SK-N-SH treated with all-trans-retinoic acid at 6 μM for 48 hours (cell line): ENCODE measurements around the gene IGF1R.

Source experiments
- ATAC-seq: fragments of 200-7000 bp; cut with Tn5 transposase; 3 replicates; pipeline ENCODE4 v1.9.1; 2020; ENCODE audit warnings: mild to moderate bottlenecking, moderate library complexity
- ARNTL ChIP-seq: fragments of 450-650 bp; formaldehyde crosslinking; IDR thresholded peaks from 2 replicates; pipeline ENCODE4 v1.5.0; 2020; ENCODE audit warnings: low read depth, mild to moderate bottlenecking, moderate library complexity, borderline replicate concordance
- BACH2 ChIP-seq: fragments of 250-450 bp; sonication (Bioruptor Pico); IDR thresholded peaks from 2 replicates; pipeline ENCODE4 v1.9.0; 2021; ENCODE audit warnings: mild to moderate bottlenecking, borderline replicate concordance
- CSDC2 ChIP-seq: fragments of 250-450 bp; sonication (Bioruptor Pico); IDR thresholded peaks from 2 replicates; pipeline ENCODE4 v1.5.0; 2020; ENCODE audit warnings: mild to moderate bottlenecking, moderate library complexity
- GLIS3 ChIP-seq: fragments of 250-450 bp; sonication (Bioruptor Pico); IDR thresholded peaks from 2 replicates; pipeline ENCODE4 v1.5.0; 2020; ENCODE audit warnings: mild to moderate bottlenecking, moderate library complexity
- ISL1 ChIP-seq: fragments of 250-450 bp; sonication (Bioruptor Pico); IDR thresholded peaks from 2 replicates; pipeline ENCODE4 v2.1.2; 2022; ENCODE audit warnings: mild to moderate bottlenecking, moderate library complexity
- SNAI2 ChIP-seq: fragments of 250-450 bp; sonication (Bioruptor Pico); IDR thresholded peaks from 2 replicates; pipeline ENCODE4 v1.5.0; 2020; ENCODE audit warnings: mild to moderate bottlenecking, moderate library complexity
- TOX ChIP-seq: fragments of 250-450 bp; sonication (Bioruptor Pico); IDR thresholded peaks from 2 replicates; pipeline ENCODE4 v1.8.0; 2021; ENCODE audit warnings: mild to moderate bottlenecking, moderate library complexity, borderline replicate concordance
- ZFP3 ChIP-seq: fragments of 250-450 bp; sonication (Bioruptor Pico); IDR thresholded peaks from 2 replicates; pipeline ENCODE4 v1.5.0; 2020; ENCODE audit warnings: mild to moderate bottlenecking, moderate library complexity
- ZFP30 ChIP-seq: fragments of 450-650 bp; formaldehyde crosslinking; IDR thresholded peaks from 2 replicates; pipeline ENCODE4 v1.5.0; 2022; ENCODE audit warnings: mild to moderate bottlenecking, moderate library complexity
- ZNF565 ChIP-seq: fragments of 450-650 bp; formaldehyde crosslinking; conservative IDR thresholded peaks from 2 replicates; pipeline ENCODE4 v1.5.0; 2020; ENCODE audit warnings: low read depth, mild to moderate bottlenecking, moderate library complexity
- ZNF70 ChIP-seq: fragments of 450-650 bp; formaldehyde crosslinking; IDR thresholded peaks from 2 replicates; pipeline ENCODE4 v1.5.0; 2020; ENCODE audit warnings: mild to moderate bottlenecking, moderate library complexity
- ZNF8 ChIP-seq: fragments of 450-650 bp; formaldehyde crosslinking; IDR thresholded peaks from 2 replicates; pipeline ENCODE4 v1.5.0; 2020; ENCODE audit warnings: mild to moderate bottlenecking, moderate library complexity
- TF ChIP-seq, protein P1 (sequence below): fragments of 250-450 bp; sonication (Bioruptor Pico); IDR thresholded peaks from 2 replicates; pipeline ENCODE4 v1.5.1; 2020; ENCODE audit warnings: low read depth, mild to moderate bottlenecking, moderate library complexity
- TF ChIP-seq, protein P2 (sequence below): fragments of 250-450 bp; sonication (Bioruptor Pico); IDR thresholded peaks from 2 replicates; pipeline ENCODE4 v1.5.1; 2021; ENCODE audit warnings: mild to moderate bottlenecking, moderate library complexity
- TF ChIP-seq, protein P3 (sequence below): fragments of 250-450 bp; sonication (Bioruptor Pico); IDR thresholded peaks from 2 replicates; pipeline ENCODE4 v1.5.0; 2020; ENCODE audit warnings: mild to moderate bottlenecking, moderate library complexity
- TF ChIP-seq, protein P4 (sequence below): fragments of 250-450 bp; sonication (Bioruptor Pico); IDR thresholded peaks from 2 replicates; pipeline ENCODE4 v1.8.0; 2020; ENCODE audit warnings: mild to moderate bottlenecking, moderate library complexity, borderline replicate concordance
- TF ChIP-seq, protein P5 (sequence below): fragments of 250-450 bp; sonication (Bioruptor Pico); IDR thresholded peaks from 2 replicates; pipeline ENCODE4 v1.8.0; 2021; ENCODE audit warnings: low read depth, mild to moderate bottlenecking, moderate library complexity, borderline replicate concordance

The IGF1R gene

DNA sequence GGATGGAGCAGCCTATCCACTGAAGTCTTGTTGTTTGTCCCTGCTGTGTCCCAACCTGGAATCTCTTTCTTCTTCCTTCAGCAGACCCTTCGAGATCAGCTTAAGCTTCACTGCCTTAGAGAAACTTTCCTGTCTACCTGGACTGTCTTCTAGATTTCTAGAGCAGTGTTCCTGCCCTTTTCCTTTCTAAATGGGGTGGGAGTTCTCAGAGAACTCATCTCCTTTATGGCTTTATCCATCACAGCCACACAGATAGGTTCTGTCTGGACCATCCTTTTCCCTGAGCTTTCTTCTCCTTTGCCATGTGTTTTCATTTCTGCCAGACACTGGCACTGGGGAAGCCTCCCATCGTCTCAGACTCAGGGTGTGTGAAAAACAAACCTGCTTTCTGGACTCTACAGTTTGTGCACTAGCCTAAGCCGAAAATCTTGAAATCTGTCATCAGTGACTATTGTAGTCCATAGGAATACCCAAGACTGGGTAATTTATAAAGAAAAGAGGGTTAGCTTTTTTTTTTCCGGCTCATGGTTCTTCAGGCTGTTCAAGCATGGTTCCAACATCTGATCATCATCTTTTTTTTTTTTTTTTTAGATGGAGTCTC, 181.8 kb downstream of the IGF1R start:
- no peak for TF ChIP-seq ZNF8 (CRISPR knock-in tag)
- TF ChIP-seq, protein P1, sequence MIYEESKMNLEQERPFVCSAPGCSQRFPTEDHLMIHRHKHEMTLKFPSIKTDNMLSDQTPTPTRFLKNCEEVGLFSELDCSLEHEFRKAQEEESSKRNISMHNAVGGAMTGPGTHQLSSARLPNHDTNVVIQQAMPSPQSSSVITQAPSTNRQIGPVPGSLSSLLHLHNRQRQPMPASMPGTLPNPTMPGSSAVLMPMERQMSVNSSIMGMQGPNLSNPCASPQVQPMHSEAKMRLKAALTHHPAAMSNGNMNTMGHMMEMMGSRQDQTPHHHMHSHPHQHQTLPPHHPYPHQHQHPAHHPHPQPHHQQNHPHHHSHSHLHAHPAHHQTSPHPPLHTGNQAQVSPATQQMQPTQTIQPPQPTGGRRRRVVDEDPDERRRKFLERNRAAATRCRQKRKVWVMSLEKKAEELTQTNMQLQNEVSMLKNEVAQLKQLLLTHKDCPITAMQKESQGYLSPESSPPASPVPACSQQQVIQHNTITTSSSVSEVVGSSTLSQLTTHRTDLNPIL (CRISPR knock-in tag) = no peak
- TF ChIP-seq SNAI2 (CRISPR knock-in tag) = no peak
- TF ChIP-seq, protein P2, sequence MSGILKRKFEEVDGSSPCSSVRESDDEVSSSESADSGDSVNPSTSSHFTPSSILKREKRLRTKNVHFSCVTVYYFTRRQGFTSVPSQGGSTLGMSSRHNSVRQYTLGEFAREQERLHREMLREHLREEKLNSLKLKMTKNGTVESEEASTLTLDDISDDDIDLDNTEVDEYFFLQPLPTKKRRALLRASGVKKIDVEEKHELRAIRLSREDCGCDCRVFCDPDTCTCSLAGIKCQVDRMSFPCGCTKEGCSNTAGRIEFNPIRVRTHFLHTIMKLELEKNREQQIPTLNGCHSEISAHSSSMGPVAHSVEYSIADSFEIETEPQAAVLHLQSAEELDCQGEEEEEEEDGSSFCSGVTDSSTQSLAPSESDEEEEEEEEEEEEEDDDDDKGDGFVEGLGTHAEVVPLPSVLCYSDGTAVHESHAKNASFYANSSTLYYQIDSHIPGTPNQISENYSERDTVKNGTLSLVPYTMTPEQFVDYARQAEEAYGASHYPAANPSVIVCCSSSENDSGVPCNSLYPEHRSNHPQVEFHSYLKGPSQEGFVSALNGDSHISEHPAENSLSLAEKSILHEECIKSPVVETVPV (CRISPR knock-in tag) = no peak
- no peak for TF ChIP-seq ZNF70 (CRISPR knock-in tag)
- TF ChIP-seq BACH2 (CRISPR knock-in tag) = no peak
- TF ChIP-seq GLIS3 (CRISPR knock-in tag) = no peak
- TF ChIP-seq, protein P3, sequence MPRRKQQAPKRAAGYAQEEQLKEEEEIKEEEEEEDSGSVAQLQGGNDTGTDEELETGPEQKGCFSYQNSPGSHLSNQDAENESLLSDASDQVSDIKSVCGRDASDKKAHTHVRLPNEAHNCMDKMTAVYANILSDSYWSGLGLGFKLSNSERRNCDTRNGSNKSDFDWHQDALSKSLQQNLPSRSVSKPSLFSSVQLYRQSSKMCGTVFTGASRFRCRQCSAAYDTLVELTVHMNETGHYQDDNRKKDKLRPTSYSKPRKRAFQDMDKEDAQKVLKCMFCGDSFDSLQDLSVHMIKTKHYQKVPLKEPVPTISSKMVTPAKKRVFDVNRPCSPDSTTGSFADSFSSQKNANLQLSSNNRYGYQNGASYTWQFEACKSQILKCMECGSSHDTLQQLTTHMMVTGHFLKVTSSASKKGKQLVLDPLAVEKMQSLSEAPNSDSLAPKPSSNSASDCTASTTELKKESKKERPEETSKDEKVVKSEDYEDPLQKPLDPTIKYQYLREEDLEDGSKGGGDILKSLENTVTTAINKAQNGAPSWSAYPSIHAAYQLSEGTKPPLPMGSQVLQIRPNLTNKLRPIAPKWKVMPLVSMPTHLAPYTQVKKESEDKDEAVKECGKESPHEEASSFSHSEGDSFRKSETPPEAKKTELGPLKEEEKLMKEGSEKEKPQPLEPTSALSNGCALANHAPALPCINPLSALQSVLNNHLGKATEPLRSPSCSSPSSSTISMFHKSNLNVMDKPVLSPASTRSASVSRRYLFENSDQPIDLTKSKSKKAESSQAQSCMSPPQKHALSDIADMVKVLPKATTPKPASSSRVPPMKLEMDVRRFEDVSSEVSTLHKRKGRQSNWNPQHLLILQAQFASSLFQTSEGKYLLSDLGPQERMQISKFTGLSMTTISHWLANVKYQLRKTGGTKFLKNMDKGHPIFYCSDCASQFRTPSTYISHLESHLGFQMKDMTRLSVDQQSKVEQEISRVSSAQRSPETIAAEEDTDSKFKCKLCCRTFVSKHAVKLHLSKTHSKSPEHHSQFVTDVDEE (CRISPR knock-in tag) = no peak
- ATAC-seq = no peak

DNA sequence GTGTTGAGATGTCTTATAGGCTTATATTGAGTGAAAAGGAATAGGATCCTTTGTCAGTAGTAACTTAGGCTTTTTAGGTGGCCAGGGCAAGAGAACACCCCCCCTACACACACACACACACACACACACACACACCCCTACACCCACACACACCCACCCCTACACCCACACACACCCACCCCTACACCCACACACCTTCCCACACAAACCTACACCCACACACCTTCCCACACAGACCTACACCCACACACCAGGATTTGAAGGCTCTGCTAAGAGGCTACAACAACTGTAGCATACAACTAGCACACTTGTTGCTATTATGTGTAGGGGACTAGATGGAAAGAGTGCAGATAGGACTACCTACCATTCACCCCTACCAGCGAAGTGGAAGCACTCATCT, 186.6 kb downstream of the IGF1R start:
- TF ChIP-seq CSDC2 (CRISPR knock-in tag) (no peak), ARNTL (no peak), ZNF8 (CRISPR knock-in tag) (no peak), ZFP30 (CRISPR knock-in tag) (no peak), ISL1 (no peak), BACH2 (CRISPR knock-in tag) (no peak), ZNF565 (CRISPR knock-in tag) (no peak)
- TF ChIP-seq, protein P4, sequence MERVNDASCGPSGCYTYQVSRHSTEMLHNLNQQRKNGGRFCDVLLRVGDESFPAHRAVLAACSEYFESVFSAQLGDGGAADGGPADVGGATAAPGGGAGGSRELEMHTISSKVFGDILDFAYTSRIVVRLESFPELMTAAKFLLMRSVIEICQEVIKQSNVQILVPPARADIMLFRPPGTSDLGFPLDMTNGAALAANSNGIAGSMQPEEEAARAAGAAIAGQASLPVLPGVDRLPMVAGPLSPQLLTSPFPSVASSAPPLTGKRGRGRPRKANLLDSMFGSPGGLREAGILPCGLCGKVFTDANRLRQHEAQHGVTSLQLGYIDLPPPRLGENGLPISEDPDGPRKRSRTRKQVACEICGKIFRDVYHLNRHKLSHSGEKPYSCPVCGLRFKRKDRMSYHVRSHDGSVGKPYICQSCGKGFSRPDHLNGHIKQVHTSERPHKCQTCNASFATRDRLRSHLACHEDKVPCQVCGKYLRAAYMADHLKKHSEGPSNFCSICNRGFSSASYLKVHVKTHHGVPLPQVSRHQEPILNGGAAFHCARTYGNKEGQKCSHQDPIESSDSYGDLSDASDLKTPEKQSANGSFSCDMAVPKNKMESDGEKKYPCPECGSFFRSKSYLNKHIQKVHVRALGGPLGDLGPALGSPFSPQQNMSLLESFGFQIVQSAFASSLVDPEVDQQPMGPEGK (CRISPR knock-in tag) = no peak
- TF ChIP-seq, protein P1 (CRISPR knock-in tag) = no peak
- no peak for ATAC-seq

DNA sequence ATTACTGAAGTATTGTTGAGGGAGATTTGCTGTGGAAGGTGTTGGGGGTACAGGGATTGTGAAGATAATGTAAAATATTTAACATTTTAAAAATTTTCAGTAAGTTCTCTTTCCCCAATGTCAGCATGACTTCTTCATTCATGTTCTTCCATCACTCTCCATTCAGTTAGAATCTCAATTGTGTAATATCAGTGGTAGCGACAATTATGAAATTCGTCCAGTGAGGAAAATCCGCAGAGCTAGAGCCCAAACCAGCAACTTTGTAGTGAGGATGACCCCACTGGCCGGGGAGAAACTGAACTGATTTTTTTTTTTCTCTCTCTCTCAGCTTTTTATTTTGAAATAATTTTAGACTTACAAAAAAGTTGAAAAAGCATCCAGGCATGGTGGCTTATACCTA, 187.5 kb downstream of the IGF1R start:
- no peak for ATAC-seq
- TF ChIP-seq, protein P5, sequence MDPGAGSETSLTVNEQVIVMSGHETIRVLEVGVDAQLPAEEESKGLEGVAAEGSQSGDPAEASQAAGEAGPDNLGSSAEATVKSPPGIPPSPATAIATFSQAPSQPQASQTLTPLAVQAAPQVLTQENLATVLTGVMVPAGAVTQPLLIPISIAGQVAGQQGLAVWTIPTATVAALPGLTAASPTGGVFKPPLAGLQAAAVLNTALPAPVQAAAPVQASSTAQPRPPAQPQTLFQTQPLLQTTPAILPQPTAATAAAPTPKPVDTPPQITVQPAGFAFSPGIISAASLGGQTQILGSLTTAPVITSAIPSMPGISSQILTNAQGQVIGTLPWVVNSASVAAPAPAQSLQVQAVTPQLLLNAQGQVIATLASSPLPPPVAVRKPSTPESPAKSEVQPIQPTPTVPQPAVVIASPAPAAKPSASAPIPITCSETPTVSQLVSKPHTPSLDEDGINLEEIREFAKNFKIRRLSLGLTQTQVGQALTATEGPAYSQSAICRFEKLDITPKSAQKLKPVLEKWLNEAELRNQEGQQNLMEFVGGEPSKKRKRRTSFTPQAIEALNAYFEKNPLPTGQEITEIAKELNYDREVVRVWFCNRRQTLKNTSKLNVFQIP = no peak
- TF ChIP-seq, all 23 proteins: peak for 0

DNA sequence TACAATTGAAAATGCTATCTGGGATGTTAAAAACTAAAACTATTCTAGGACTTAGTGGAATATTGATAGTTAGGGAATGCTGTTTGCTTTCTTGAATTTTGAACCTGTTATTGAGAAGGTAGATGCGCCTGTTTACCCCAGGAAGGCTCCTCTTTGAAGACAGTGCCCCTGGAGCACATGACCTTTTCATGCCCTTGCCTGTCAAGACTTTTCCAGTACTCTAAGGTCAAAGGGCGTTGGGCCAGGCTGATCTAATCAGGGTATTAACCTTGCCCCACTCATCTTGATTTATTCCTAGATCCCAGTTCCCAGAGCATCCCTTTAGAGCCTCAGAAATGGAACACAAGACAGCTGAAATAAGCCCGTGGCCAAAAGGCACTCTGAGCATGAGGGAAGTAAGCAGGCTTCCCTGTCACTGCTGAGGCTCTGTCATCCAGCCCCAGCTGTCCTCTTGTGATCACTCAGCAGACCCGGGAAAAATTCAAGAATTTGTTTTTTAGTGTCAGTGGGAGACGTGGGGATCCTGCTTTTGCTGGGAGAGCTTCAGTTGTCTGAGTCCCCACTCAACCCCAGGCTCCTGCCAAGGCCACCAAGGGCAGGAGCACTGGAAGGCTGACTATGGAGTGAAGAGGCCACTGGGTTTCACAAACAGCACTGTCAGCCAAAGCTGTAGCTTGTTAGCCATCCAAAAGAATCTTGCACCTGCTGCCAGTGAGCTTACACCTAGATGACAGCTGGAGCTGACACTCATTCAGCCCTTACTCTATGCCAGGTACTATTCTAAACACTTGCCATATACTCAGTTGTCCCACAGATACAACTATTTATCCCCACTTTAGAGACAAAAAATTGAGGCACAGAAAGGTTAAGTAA, 190.3 kb downstream of the IGF1R start:
- no peak for ATAC-seq
- TF ChIP-seq, protein P1 (CRISPR knock-in tag) = no peak
- TF ChIP-seq ZFP3 (CRISPR knock-in tag) (no peak), TOX (no peak)
- TF ChIP-seq, protein P4 (CRISPR knock-in tag) = no peak
